Melanocyte of skin (primary cell): ENCODE results near the gene FAM114A2. TPM values are rescaled to one million over a fixed set of nuclear protein-coding genes. Genes with fewer than 3 reads are reported as not detected.

Source experiments
- total RNA-seq, 2 donors: library from RNA; depleted of rRNA; stranded (reverse); fragments of >200 nt; gene quantifications; 2 replicates each; pipeline ENCODE4 v1.2.3, GENCODE V29; 2012

The FAM114A2 gene
- 10 to 100 TPM; 21.7 to 31.3 TPM for total RNA-seq

DNA sequence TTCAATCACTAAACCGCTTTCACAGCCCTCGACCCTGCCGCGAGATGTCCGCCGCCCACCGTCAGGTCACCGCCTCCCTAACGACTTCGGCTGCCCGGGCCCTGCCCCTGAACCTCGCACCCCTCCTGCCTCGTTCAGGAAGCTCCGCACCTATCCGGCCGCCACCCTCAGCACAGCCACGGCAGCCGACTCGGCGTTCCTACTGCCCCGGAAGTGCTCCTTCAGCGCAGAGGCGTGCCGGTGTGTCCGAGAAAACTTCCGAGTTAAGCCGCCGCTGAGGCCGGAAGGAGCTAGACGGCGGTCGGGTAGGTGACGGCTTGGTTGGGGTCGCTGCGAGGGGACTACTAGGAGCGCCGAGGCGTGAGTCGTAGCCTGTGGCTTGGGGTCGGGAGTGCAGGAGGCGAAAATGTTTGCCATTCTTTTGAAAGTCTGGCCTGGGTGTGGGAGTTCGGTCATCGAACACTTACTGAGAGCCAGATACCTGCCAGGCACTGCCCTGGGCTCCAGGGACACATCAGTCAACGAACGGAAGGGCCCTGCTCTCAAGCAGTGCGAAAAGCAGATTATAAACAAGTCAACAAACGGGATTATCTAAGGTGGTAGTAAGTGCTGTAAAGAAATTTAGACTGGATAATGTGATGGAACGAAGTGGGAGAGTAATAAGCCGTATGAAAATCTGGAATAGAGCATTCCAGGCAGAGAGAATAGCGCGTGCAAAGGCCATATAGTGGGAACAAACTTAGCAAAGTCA is at the start of gene FAM114A2, which contains the start of gene MFAP3:
FAM114A2 (minus strand) TSS at position 204 of the 751 bp plus-strand sequence. CDS start 3,957 bp downstream, outside the sequence.
MFAP3 (plus strand) TSS at position 261 of the 751 bp plus-strand sequence. CDS start 10,756 bp downstream, outside the sequence.

Other genes with a start within 250 kb of the FAM114A2 start
- 10 to 100 TPM; 83.6 to 99.6 TPM for gene MFAP3, start 57 bp upstream of the FAM114A2 start, total RNA-seq
- gene GALNT10, start 151.8 kb upstream of the FAM114A2 start, total RNA-seq, result 10 to 100 TPM in 1 of 2 donors, 1 to 10 TPM in 1; 6.9 to 11.7 TPM